ENCODE data around the gene TTC7B. TPM values are rescaled to one million over a fixed set of nuclear protein-coding genes. Genes with fewer than 3 reads are reported as not detected.

Gene TTC7B, protein sequence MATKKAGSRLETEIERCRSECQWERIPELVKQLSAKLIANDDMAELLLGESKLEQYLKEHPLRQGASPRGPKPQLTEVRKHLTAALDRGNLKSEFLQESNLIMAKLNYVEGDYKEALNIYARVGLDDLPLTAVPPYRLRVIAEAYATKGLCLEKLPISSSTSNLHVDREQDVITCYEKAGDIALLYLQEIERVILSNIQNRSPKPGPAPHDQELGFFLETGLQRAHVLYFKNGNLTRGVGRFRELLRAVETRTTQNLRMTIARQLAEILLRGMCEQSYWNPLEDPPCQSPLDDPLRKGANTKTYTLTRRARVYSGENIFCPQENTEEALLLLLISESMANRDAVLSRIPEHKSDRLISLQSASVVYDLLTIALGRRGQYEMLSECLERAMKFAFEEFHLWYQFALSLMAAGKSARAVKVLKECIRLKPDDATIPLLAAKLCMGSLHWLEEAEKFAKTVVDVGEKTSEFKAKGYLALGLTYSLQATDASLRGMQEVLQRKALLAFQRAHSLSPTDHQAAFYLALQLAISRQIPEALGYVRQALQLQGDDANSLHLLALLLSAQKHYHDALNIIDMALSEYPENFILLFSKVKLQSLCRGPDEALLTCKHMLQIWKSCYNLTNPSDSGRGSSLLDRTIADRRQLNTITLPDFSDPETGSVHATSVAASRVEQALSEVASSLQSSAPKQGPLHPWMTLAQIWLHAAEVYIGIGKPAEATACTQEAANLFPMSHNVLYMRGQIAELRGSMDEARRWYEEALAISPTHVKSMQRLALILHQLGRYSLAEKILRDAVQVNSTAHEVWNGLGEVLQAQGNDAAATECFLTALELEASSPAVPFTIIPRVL
- total RNA-seq, result 32.4 and 61.4 TPM in 2 replicates

DNA sequence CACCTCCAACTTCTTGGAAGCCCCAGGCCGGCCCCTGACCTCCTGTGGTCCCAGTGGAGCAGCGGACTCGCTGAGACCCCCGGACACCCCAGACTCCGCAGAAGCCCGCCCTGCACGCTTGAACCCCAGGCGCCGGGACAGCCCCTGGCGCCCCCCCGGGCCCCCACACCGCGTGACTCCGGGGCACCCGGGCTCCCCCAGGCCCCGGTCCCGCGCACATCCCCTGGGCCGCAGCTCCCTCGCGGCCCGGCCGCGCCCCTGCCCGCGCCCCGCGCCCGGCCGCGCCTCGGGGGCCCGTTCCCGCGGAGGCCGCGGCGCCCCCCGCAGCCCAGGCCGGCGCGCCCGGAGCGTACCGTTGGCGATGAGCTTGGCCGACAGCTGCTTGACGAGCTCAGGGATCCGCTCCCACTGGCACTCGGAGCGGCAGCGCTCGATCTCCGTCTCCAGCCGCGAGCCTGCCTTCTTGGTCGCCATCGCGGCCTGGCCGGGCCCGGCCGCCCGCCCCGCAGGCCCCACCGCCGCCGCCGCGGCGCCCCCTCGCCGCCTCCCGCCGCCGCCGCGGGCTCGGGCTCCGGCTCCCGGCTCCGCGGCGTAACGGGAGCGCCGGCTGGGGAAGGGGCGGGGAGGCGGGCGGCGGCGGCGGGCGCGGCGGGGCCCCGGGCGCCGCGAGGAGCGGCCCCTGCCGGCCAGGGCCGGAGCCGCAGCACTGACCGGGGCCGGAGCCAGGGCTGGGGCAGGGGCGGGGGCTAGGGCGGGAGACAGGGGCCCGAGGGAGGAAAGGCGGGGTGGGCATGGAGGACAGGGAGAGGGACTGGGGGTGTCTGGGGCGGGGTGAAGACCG is at the start of gene TTC7B:
TTC7B (minus strand) TSS at position 609 of the 841 bp plus-strand sequence; CDS start at position 474, 135 bp downstream.

Other genes with a start within 250 kb of the TTC7B start
- 0.29 and 2.8 TPM in 2 replicates for gene RPS6KA5, start 244.2 kb upstream of the TTC7B start, total RNA-seq

All from myometrial cell (primary cell).